H1 (cell line): Measurements from ENCODE around the gene SPAG16. TPM values are rescaled to one million over a fixed set of nuclear protein-coding genes. Genes with fewer than 3 reads are reported as not detected.

Source experiments
- CTCF ChIA-PET: fragments of 300-600 bp; sonication (Branson Sonifier 250); formaldehyde crosslinking; loops from one replicate; lab custom pipeline; 2021; ENCODE audit not compliant: partially characterized antibody; lab: Charles Lee
- POLR2A ChIA-PET: fragments of 300-600 bp; sonication (Branson Sonifier 250); formaldehyde crosslinking; loops from one replicate; lab custom pipeline; 2021; ENCODE audit warnings: inconsistent platforms; ENCODE audit not compliant: partially characterized antibody; lab: Charles Lee
- DNase-seq, 2 experiments: peaks; one replicate each; pipeline versions ENCODE4 v3.0.0 to v3.0.0-alpha.2; 2010 to 2022; ENCODE audit warnings: low spot score in 2 of 2, low read depth in 1 of 2, mixed read lengths in 1 of 2
- FAIRE-seq: peaks from 2 replicates; lab custom pipeline; 2011; peaks lifted over from hg19 to GRCh38; lab: Jason Lieb, UNC
- H2AFZ ChIP-seq: 2 replicates; pipeline ENCODE4 v1.8.1; 2012; ENCODE audit warnings: low read length, inconsistent platforms
- H2AK5ac ChIP-seq: 2 replicates; pipeline ENCODE4 v1.6.1; 2013; ENCODE audit warnings: low read depth, low read length
- H2BK120ac ChIP-seq: replicated peaks from 2 replicates; pipeline ENCODE3; 2013; ENCODE audit warnings: low read depth, low read length, inconsistent platforms
- H2BK12ac ChIP-seq: 2 replicates; pipeline ENCODE4 v1.6.1; 2013; ENCODE audit warnings: low read depth, low read length
- H2BK15ac ChIP-seq: 2 replicates; pipeline ENCODE4 v1.6.1; 2013; ENCODE audit warnings: low read length
- H2BK20ac ChIP-seq: 2 replicates; pipeline ENCODE4 v1.6.1; 2013; ENCODE audit warnings: low read length
- H2BK5ac ChIP-seq: 2 replicates; pipeline ENCODE4 v1.6.1; 2013; ENCODE audit warnings: low read depth, low read length
- H3K14ac ChIP-seq: 2 replicates; pipeline ENCODE4 v1.6.1; 2013; ENCODE audit warnings: inconsistent platforms; ENCODE audit not compliant: insufficient read length
- H3K18ac ChIP-seq: 2 replicates; pipeline ENCODE4 v1.6.1; 2013; ENCODE audit warnings: low read length; ENCODE audit errors: extremely low read depth
- H3K23ac ChIP-seq: 2 replicates; pipeline ENCODE4 v1.6.1; 2013; ENCODE audit warnings: inconsistent platforms; ENCODE audit not compliant: insufficient read length
- H3K23me2 ChIP-seq: 2 replicates; pipeline ENCODE4 v1.6.1; 2013; ENCODE audit warnings: low read depth, low read length
- H3K27ac ChIP-seq: 2 replicates; pipeline ENCODE4 v1.6.1; 2011; ENCODE audit warnings: low read depth, low read length, inconsistent platforms
- H3K27me3 ChIP-seq, 4 experiments: replicated peaks in 1 of 4; 1 replicate in 1 of 4; 2 replicates in 3 of 4; pipeline versions ENCODE4 v1.6.1 to v1.8.1; 2011 to 2013; ENCODE audit warnings: low read length in 3 of 4, mild to moderate bottlenecking in 3 of 4, inconsistent platforms in 2 of 4, mixed read lengths in 2 of 4, moderate library complexity in 1 of 4; ENCODE audit not compliant: control insufficient read depth in 3 of 4, insufficient read depth in 3 of 4; ENCODE audit errors: extremely low read depth in 1 of 4
- H3K36me3 ChIP-seq, 4 experiments: 2 replicates each; pipeline versions ENCODE4 v1.6.1 to v1.8.1; 2011 to 2013; ENCODE audit warnings: mild to moderate bottlenecking in 4 of 4, low read length in 3 of 4, moderate library complexity in 2 of 4, control low read depth in 1 of 4, inconsistent platforms in 1 of 4; ENCODE audit not compliant: insufficient read depth in 4 of 4, control insufficient read depth in 2 of 4
- H3K4ac ChIP-seq: replicated peaks from 2 replicates; pipeline ENCODE3; 2013; ENCODE audit warnings: low read length, low read depth, mixed read lengths, inconsistent platforms; ENCODE audit not compliant: insufficient read length
- H3K4me1 ChIP-seq, 4 experiments: replicated peaks in 1 of 4; 1 replicate in 1 of 4; 2 replicates in 3 of 4; pipeline versions ENCODE4 v1.6.1 to v1.8.1; 2011 to 2013; ENCODE audit warnings: low read length in 3 of 4, inconsistent platforms in 2 of 4, mixed read lengths in 1 of 4; ENCODE audit not compliant: insufficient read depth in 4 of 4, control insufficient read depth in 3 of 4
- H3K4me2 ChIP-seq, 2 experiments: 2 replicates each; pipeline versions ENCODE4 v1.6.1 to v1.8.1; 2011 to 2013; ENCODE audit warnings: low read depth in 2 of 2, low read length in 2 of 2, control low read depth in 1 of 2, inconsistent platforms in 1 of 2, mild to moderate bottlenecking in 1 of 2; ENCODE audit not compliant: insufficient read depth in 1 of 2
- H3K4me3 ChIP-seq, 4 experiments: fragments of 200-600, 300-600 bp in 1 of 4; sonication (generic), shearing (Covaris generic), sonication (Bioruptor Twin) in 1 of 4; 2 replicates each; pipeline versions ENCODE4 v1.5.1 to v1.8.1; 2011 to 2016; ENCODE audit warnings: low read length in 4 of 4, low read depth in 3 of 4, control low read depth in 2 of 4, inconsistent platforms in 2 of 4, mild to moderate bottlenecking in 2 of 4, mixed read lengths in 1 of 4, moderate library complexity in 1 of 4; ENCODE audit not compliant: insufficient read depth in 2 of 4; ENCODE audit errors: extremely low read depth in 1 of 4
- H3K56ac ChIP-seq: replicated peaks from 2 replicates; pipeline ENCODE3; 2013; ENCODE audit warnings: low read depth, mild to moderate bottlenecking, mixed read lengths, low read length, inconsistent platforms; ENCODE audit not compliant: insufficient read length
- H3K79me1 ChIP-seq: 2 replicates; pipeline ENCODE4 v1.6.1; 2013; ENCODE audit warnings: low read depth, low read length, control low read depth
- H3K79me2 ChIP-seq, 2 experiments: 2 replicates each; pipeline versions ENCODE4 v1.6.1 to v1.8.1; 2012 to 2013; ENCODE audit warnings: low read length in 2 of 2, mild to moderate bottlenecking in 2 of 2, inconsistent platforms in 1 of 2; ENCODE audit not compliant: insufficient read depth in 2 of 2, control insufficient read depth in 1 of 2
- H3K9ac ChIP-seq, 4 experiments: replicated peaks in 1 of 4; 1 replicate in 1 of 4; 2 replicates in 3 of 4; pipeline versions ENCODE4 v1.6.1 to v1.8.1; 2011 to 2013; ENCODE audit warnings: low read depth in 3 of 4, low read length in 3 of 4, control low read depth in 2 of 4, mild to moderate bottlenecking in 2 of 4, moderate library complexity in 2 of 4, inconsistent platforms in 1 of 4; ENCODE audit errors: extremely low read depth in 1 of 4
- H3K9me3 ChIP-seq, 2 experiments: 2 replicates each; pipeline versions ENCODE4 v1.6.1 to v1.8.1; 2012 to 2013; ENCODE audit warnings: mild to moderate bottlenecking in 2 of 2, moderate library complexity in 2 of 2, control low read depth in 1 of 2, inconsistent platforms in 1 of 2, low read depth in 1 of 2, low read length in 1 of 2, mixed read lengths in 1 of 2; ENCODE audit not compliant: insufficient read depth in 2 of 2
- H4K20me1 ChIP-seq, 2 experiments: replicated peaks in 1 of 2; 2 replicates each; pipeline versions ENCODE3 to v1.8.1; 2011 to 2013; ENCODE audit warnings: inconsistent platforms in 2 of 2, low read length in 2 of 2, mild to moderate bottlenecking in 1 of 2; ENCODE audit not compliant: insufficient read depth in 2 of 2, control insufficient read depth in 1 of 2
- H4K5ac ChIP-seq: 2 replicates; pipeline ENCODE4 v1.6.1; 2013; ENCODE audit warnings: low read length, low read depth, mixed read lengths, inconsistent platforms; ENCODE audit not compliant: insufficient read length
- H4K8ac ChIP-seq: 2 replicates; pipeline ENCODE4 v1.8.0; 2013; ENCODE audit warnings: mild to moderate bottlenecking, moderate library complexity, low read length, inconsistent platforms; ENCODE audit not compliant: insufficient read depth; ENCODE audit errors: extremely low read depth
- H4K91ac ChIP-seq: replicated peaks from 2 replicates; pipeline ENCODE3; 2013; ENCODE audit warnings: low read length, mixed read lengths, inconsistent platforms; ENCODE audit not compliant: insufficient read length
- CTBP2 ChIP-seq: IDR thresholded peaks from 2 replicates; pipeline ENCODE4 v1.7.0; 2011; ENCODE audit warnings: borderline replicate concordance, mild to moderate bottlenecking, moderate library complexity, mixed read lengths, low read length; ENCODE audit not compliant: insufficient read depth, insufficient read length
- E2F6 ChIP-seq: IDR thresholded peaks from 2 replicates; pipeline ENCODE4 v1.6.1; 2012; ENCODE audit warnings: inconsistent platforms
- GABPA ChIP-seq: IDR thresholded peaks from 2 replicates; pipeline ENCODE4 v1.6.1; 2011; ENCODE audit warnings: mild to moderate bottlenecking, low read length, moderate library complexity, borderline replicate concordance; ENCODE audit not compliant: insufficient read depth
- KDM1A ChIP-seq: fragments of 200-600, 300-600 bp; sonication (generic); IDR thresholded peaks from 2 replicates; pipeline ENCODE4 v1.7.1; 2016; ENCODE audit warnings: mild to moderate bottlenecking, low read length, borderline replicate concordance
- KDM5A ChIP-seq: fragments of 200-600 bp; IDR thresholded peaks from 2 replicates; pipeline ENCODE4 v1.7.1; 2012; ENCODE audit warnings: mild to moderate bottlenecking, low read length, inconsistent platforms, mixed read lengths
- MAFK ChIP-seq: IDR thresholded peaks from 2 replicates; pipeline ENCODE4 v1.6.1; 2012; ENCODE audit warnings: low read depth, mild to moderate bottlenecking, improper control_type of control experiment, low read length
- NRF1 ChIP-seq: IDR thresholded peaks from 2 replicates; pipeline ENCODE4 v1.6.1; 2011; ENCODE audit warnings: mild to moderate bottlenecking, low read depth, low read length, improper control_type of control experiment
- POU5F1 ChIP-seq: IDR thresholded peaks from 2 replicates; pipeline ENCODE4 v1.6.1; 2011; ENCODE audit warnings: low read depth, mild to moderate bottlenecking, low read length, moderate library complexity
- RXRA ChIP-seq: IDR thresholded peaks from 2 replicates; pipeline ENCODE4 v1.6.1; 2011; ENCODE audit warnings: low read depth, mild to moderate bottlenecking, low read length, moderate library complexity; ENCODE audit not compliant: insufficient read depth
- SP4 ChIP-seq: IDR thresholded peaks from 2 replicates; pipeline ENCODE4 v1.6.1; 2012; ENCODE audit warnings: low read length, inconsistent platforms
- SUZ12 ChIP-seq: fragments of 200-600 bp; sonication (generic); IDR thresholded peaks from 2 replicates; pipeline ENCODE4 v1.6.1; 2012; ENCODE audit warnings: mild to moderate bottlenecking, inconsistent platforms, low read length, moderate library complexity, mixed read lengths
- TAF7 ChIP-seq: optimal IDR thresholded peaks from 2 replicates; pipeline ENCODE3; 2011; ENCODE audit warnings: low read depth, mild to moderate bottlenecking, inconsistent platforms, low read length, moderate library complexity, borderline replicate concordance
- TBP ChIP-seq: IDR thresholded peaks from 2 replicates; pipeline ENCODE4 v1.6.1; 2011; ENCODE audit warnings: low read depth, low read length, improper control_type of control experiment
- WGBS, 2 experiments: shearing (Covaris generic) in 1 of 2; methylation state at CpG; one replicate each; pipeline versions ENCODE4 v1.1.6 to v1.1.7; 2013 to 2015; ENCODE audit warnings: low lambda C conversion rate in 2 of 2, mixed read lengths in 2 of 2, inconsistent platforms in 1 of 2, low coverage in 1 of 2, missing lambda C conversion rate in 1 of 2; ENCODE audit not compliant: insufficient replicate concordance in 2 of 2, insufficient coverage in 1 of 2, insufficient read length in 1 of 2; ENCODE audit errors: extremely low coverage in 1 of 2, missing lambda C conversion rate in 1 of 2; 5-methylcytosine and 5-hydroxymethylcytosine counted together
- polyA plus RNA-seq, 7 experiments: library from polyadenylated mRNA; depleted of rRNA in 3 of 7; stranded (reverse) in 5 of 7; unstranded in 2 of 7; fragments of >200 nt in 5 of 7; fragments of 200-250 nt in 2 of 7; gene quantifications; 1 replicate in 5 of 7; 2 replicates in 1 of 7; 4 replicates in 1 of 7; pipeline versions ENCODE4 v1.2.1 to v1.2.3, GENCODE V29; 2011 to 2013; ENCODE audit warnings: missing spikeins in 2 of 7, mixed read lengths in 2 of 7
- total RNA-seq: library from RNA; stranded (reverse); fragmentation: NEBNext Ultra II Directional; extraction: Animal tissue kit (Norgen Biotek cat#: 25700); gene quantifications from 2 replicates; pipeline ENCODE4 v1.2.1, GENCODE V29; 2021

SPAG16 gene
- total and polyA plus RNA-seq, 2 of the 8 experiments (the other 6 are each of a cell fraction or from before 2014, with no cell fraction given), result 6.0 to 14.9 TPM

DNA sequence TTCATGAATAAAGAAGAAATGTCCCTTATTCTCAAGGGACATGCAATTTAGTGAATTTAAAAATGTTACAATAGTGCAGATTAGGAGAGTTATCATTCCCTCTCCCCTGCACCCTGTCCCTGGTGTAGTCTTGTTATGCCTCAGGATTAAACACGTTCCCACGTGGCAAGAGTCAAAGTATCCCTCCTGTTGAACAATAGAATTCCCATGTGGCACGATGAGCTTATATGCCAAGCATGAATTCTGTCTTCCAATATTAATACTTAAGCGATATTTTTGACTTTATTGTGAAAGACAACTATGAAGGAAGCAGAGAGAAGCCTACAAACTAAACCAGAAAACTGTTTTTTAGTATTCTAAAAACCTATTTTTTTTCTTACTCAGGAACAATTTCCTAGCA lies 36.7 kb upstream of the SPAG16 start:
- H3K9ac ChIP-seq, result no peak overlapping the region
- TF ChIP-seq POU5F1, result no peak
- TF ChIP-seq MAFK, result no peak
- no peak for TF ChIP-seq SUZ12
- TF ChIP-seq SP4, result no peak
- TF ChIP-seq KDM5A, result no peak
- TF ChIP-seq RXRA, result no peak
- no peak for TF ChIP-seq TBP
- TF ChIP-seq KDM1A, result no peak
- no peak for TF ChIP-seq TAF7
- TF ChIP-seq GABPA, result no peak
- no peak for TF ChIP-seq NRF1
- TF ChIP-seq CTBP2, result no peak
- TF ChIP-seq E2F6, result no peak

More for the DNA sequence above, 36.7 kb upstream of the SPAG16 start:
- H3K4me2 ChIP-seq, result no peak overlapping the region
- no peak overlapping the region for H2AK5ac ChIP-seq
- no peak overlapping the region for H3K4ac ChIP-seq
- H3K4me3 ChIP-seq, result no peak overlapping the region
- H2BK120ac ChIP-seq, result no peak overlapping the region
- no peaks in the 10 kb centered on the region for H4K20me1 ChIP-seq
- H4K5ac ChIP-seq, result no peak overlapping the region
- POLR2A ChIA-PET, result no interaction called here
- no peaks in the 10 kb centered on the region for H3K79me1 ChIP-seq
- H3K4me1 ChIP-seq, result no peaks in the 10 kb centered on the region; a peak in 1 of 7 replicates
- no peak overlapping the region for H2BK20ac ChIP-seq
- no peaks in the 10 kb centered on the region for H3K9me3 ChIP-seq
- FAIRE-seq (no peak), DNase-seq (no peak)
- H3K23ac ChIP-seq, result no peak overlapping the region
- no peaks in the 10 kb centered on the region for H3K79me2 ChIP-seq
- H2AFZ ChIP-seq, result no peak overlapping the region
- H2BK12ac ChIP-seq, result no peak overlapping the region; the same call in 1 of the 2 replicates
- no peak overlapping the region for H3K18ac ChIP-seq
- no peak overlapping the region for H4K91ac ChIP-seq
- no peak overlapping the region for H2BK15ac ChIP-seq
- H2BK5ac ChIP-seq, result no peak overlapping the region
- 87% methylated on average over 4 of the region's 4 CpGs; no CpG with 5 or more reads in 1 of the 2 experiments for WGBS, 2 experiments
- H4K8ac ChIP-seq, result no peak overlapping the region
- no peaks in the 10 kb centered on the region for H3K27me3 ChIP-seq
- CTCF ChIA-PET, result interaction anchor here (0.6 to 1.2 kb wide), 5 partner anchors 29 to 1352 kb away, joined by 3 to 4 read pairs (median 3); no protein-coding TSS in a partner anchor
- no peak overlapping the region for H3K56ac ChIP-seq
- H3K27ac ChIP-seq, result no peak overlapping the region
- no peaks in the 10 kb centered on the region for H3K36me3 ChIP-seq
- no peaks in the 10 kb centered on the region for H3K23me2 ChIP-seq
- no peak overlapping the region for H3K14ac ChIP-seq
